SU-DHL-6 (cell line): Measurements from ENCODE around the gene MESD.

Source experiments
- H2AFZ ChIP-seq: fragments of 200-600 bp; sonication (generic); 2 replicates; pipeline ENCODE4 v1.6.1; 2014; ENCODE audit warnings: low read depth, mild to moderate bottlenecking, moderate library complexity, mixed read lengths, antibody characterized with exemption, low read length; ENCODE audit not compliant: severe bottlenecking
- H3F3A ChIP-seq: fragments of 200-600 bp; shearing (Covaris generic); 2 replicates; pipeline ENCODE4 v1.6.0; 2016; ENCODE audit warnings: antibody characterized with exemption, mild to moderate bottlenecking; ENCODE audit not compliant: insufficient read depth
- H3K27ac ChIP-seq: fragments of 200-600 bp; sonication (generic); 2 replicates; pipeline ENCODE4 v1.5.1; 2016; ENCODE audit warnings: low read depth, mild to moderate bottlenecking, low read length, moderate library complexity, mixed read lengths
- H3K27me3 ChIP-seq: fragments of 200-600 bp; sonication (generic), shearing (Covaris generic); 2 replicates; pipeline ENCODE4 v1.6.0; 2014; ENCODE audit warnings: mild to moderate bottlenecking, low read length
- H3K36me3 ChIP-seq: fragments of 200-600 bp; sonication (generic); 2 replicates; pipeline ENCODE4 v1.6.1; 2014; ENCODE audit warnings: mild to moderate bottlenecking, low read length, mixed read lengths
- H3K4me2 ChIP-seq: fragments of 300-600, 200-600 bp; shearing (Covaris generic), sonication (generic); 2 replicates; pipeline ENCODE4 v1.6.0; 2014; ENCODE audit warnings: low read length, low read depth, mild to moderate bottlenecking; ENCODE audit not compliant: poor library complexity, severe bottlenecking
- H3K4me3 ChIP-seq: fragments of 200-600 bp; sonication (generic); 2 replicates; pipeline ENCODE4 v1.5.1; 2014; ENCODE audit warnings: antibody characterized with exemption, low read length, mild to moderate bottlenecking, mixed read lengths; ENCODE audit not compliant: insufficient read depth, poor library complexity, severe bottlenecking
- H3K79me2 ChIP-seq: fragments of 200-600 bp; sonication (generic); 2 replicates; pipeline ENCODE4 v1.6.1; 2014; ENCODE audit warnings: mild to moderate bottlenecking, low read length, moderate library complexity; ENCODE audit not compliant: insufficient read depth
- H3K9ac ChIP-seq: fragments of 200-600 bp; sonication (generic); 2 replicates; pipeline ENCODE4 v1.7.0; 2014; ENCODE audit warnings: mild to moderate bottlenecking, low read length
- H3K9me2 ChIP-seq: fragments of 200-600 bp; sonication (generic); replicated peaks from 2 replicates; pipeline ENCODE4 v1.6.1; 2014; ENCODE audit warnings: low read length; ENCODE audit not compliant: insufficient read depth
- H3K9me3 ChIP-seq: fragments of 200-600 bp; sonication (generic); 2 replicates; pipeline ENCODE4 v1.6.1; 2014; ENCODE audit warnings: low read length, mixed read lengths; ENCODE audit not compliant: insufficient read depth
- H4K20me1 ChIP-seq: fragments of 200-600 bp; sonication (generic); 2 replicates; pipeline ENCODE4 v1.6.1; 2014; ENCODE audit warnings: low read depth, mild to moderate bottlenecking, antibody characterized with exemption, low read length, moderate library complexity, mixed read lengths
- EZH2phosphoT487 ChIP-seq: fragments of 200-600 bp; sonication (generic), shearing (Covaris generic); conservative IDR thresholded peaks from 2 replicates; pipeline ENCODE4 v1.6.1; 2018; ENCODE audit warnings: mild to moderate bottlenecking, antibody characterized with exemption, low read length, moderate library complexity, mixed read lengths
- TF ChIP-seq, protein P1 (sequence below): fragments of 200-600 bp; sonication (generic); IDR thresholded peaks from one replicate; pipeline ENCODE4 v1.5.1; 2017; ENCODE audit warnings: antibody characterized with exemption, mild to moderate bottlenecking, low read length, moderate library complexity; ENCODE audit not compliant: insufficient read depth, poor library complexity, severe bottlenecking

MESD gene

DNA sequence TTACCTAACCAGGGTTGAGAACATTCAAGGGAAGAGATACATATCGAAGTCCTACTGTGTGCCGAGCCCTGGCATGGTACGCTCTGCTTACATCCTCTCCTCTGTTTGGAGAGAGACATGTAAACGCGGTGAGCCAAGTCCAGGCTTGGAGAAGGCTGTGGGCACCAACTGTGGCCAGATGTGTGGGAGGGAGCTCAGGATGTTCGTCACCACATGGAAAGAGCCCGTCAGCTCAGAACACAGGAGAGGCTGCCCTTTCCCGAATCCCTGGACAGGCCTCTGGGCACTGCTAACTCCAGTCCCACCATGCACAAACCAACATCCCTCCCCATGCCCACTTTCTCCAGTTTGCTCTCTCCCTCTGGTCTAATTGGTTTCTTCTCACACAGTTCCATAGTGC, 43.0 kb downstream of the MESD start:
- H3K36me3 ChIP-seq: no peaks in the 10 kb centered on the region
- H3K79me2 ChIP-seq: no peaks in the 10 kb centered on the region
- no peaks in the 10 kb centered on the region for H3K9me2 ChIP-seq
- no peak overlapping the region for H3K27ac ChIP-seq
- H4K20me1 ChIP-seq: no peaks in the 10 kb centered on the region
- no peak overlapping the region for H3K4me2 ChIP-seq
- TF ChIP-seq, protein P1, sequence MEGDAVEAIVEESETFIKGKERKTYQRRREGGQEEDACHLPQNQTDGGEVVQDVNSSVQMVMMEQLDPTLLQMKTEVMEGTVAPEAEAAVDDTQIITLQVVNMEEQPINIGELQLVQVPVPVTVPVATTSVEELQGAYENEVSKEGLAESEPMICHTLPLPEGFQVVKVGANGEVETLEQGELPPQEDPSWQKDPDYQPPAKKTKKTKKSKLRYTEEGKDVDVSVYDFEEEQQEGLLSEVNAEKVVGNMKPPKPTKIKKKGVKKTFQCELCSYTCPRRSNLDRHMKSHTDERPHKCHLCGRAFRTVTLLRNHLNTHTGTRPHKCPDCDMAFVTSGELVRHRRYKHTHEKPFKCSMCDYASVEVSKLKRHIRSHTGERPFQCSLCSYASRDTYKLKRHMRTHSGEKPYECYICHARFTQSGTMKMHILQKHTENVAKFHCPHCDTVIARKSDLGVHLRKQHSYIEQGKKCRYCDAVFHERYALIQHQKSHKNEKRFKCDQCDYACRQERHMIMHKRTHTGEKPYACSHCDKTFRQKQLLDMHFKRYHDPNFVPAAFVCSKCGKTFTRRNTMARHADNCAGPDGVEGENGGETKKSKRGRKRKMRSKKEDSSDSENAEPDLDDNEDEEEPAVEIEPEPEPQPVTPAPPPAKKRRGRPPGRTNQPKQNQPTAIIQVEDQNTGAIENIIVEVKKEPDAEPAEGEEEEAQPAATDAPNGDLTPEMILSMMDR: no peak
- TF ChIP-seq EZH2phosphoT487: no peak
- H3K9ac ChIP-seq: no peak overlapping the region
- no peaks in the 10 kb centered on the region for H3K9me3 ChIP-seq
- H3K4me3 ChIP-seq: no peak overlapping the region
- H2AFZ ChIP-seq: no peak overlapping the region
- H3K27me3 ChIP-seq: no peaks in the 10 kb centered on the region
- no peaks in the 10 kb centered on the region for H3F3A ChIP-seq

DNA sequence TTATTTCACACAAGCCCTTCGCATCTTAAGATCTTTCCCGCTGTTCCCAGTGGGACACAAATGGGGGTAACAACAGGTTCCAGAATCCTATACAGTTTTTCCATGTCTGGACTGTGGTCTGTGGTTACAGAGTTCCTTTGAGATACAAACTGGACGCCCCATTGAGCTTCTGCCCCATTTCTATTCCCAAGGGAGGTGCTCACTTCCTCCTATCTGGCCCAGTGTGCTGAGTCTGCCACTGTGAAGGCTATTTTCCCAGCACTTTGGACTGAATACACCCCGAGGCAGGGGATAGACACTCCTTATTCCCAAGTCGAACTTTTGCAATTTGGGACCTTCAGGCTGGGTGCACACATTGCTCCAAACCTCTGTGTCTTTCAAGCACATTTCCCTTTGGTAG, 44.0 kb downstream of the MESD start:
- no peak overlapping the region for H3K9ac ChIP-seq
- H3K4me3 ChIP-seq: no peak overlapping the region
- H3K79me2 ChIP-seq: no peaks in the 10 kb centered on the region
- no peak overlapping the region for H2AFZ ChIP-seq
- no peaks in the 10 kb centered on the region for H4K20me1 ChIP-seq
- no peak overlapping the region for H3K27ac ChIP-seq
- H3K36me3 ChIP-seq: no peaks in the 10 kb centered on the region
- H3K9me2 ChIP-seq: no peaks in the 10 kb centered on the region
- no peak overlapping the region for H3K4me2 ChIP-seq
- H3K9me3 ChIP-seq: no peaks in the 10 kb centered on the region
- no peaks in the 10 kb centered on the region for H3K27me3 ChIP-seq
- no peaks in the 10 kb centered on the region for H3F3A ChIP-seq
- TF ChIP-seq, protein P1: no peak

DNA sequence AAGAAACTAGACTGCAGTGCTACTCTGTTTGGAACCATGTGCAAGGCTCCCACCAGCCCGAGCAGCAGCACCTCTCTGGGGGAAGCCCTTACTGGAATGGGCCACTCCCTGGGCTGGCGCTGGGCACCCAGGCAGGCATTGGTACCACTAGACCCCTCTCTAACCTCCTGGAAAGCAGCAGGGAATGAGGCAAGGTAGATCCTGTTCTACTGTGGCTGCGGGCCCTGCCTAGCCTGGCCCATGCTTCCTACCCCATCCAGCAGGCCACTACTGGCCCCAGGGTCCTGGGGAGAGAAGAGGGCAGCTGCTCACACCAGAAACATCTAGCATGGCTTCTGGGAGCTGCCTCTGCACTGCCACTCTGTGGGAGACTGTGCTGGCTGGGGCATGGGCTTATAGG, 44.8 kb downstream of the MESD start:
- H3K36me3 ChIP-seq: no peaks in the 10 kb centered on the region
- no peaks in the 10 kb centered on the region for H3K79me2 ChIP-seq
- no peaks in the 10 kb centered on the region for H3F3A ChIP-seq
- H2AFZ ChIP-seq: no peak overlapping the region
- H3K4me2 ChIP-seq: no peak overlapping the region
- H3K27ac ChIP-seq: no peak overlapping the region
- no peak overlapping the region for H3K4me3 ChIP-seq
- no peaks in the 10 kb centered on the region for H3K27me3 ChIP-seq
- TF ChIP-seq EZH2phosphoT487: no peak
- TF ChIP-seq, protein P1: no peak
- H3K9ac ChIP-seq: no peak overlapping the region
- H4K20me1 ChIP-seq: no peaks in the 10 kb centered on the region
- no peaks in the 10 kb centered on the region for H3K9me2 ChIP-seq
- no peaks in the 10 kb centered on the region for H3K9me3 ChIP-seq
